NCI-H1436 treated with DMSO at 0.1 percent for 48 hours (cell line): ENCODE measurements around the gene TMBIM1.

Source experiments
- DNase-seq: peaks from one replicate; lab custom pipeline; 2025; lab: John Stamatoyannopoulos, UW

TMBIM1 gene

GRCh38 chr2:218292048-218293014, at the start of gene TMBIM1:
TMBIM1 (minus strand) TSS chr2:218292503; CDS start chr2:218282141, 10,362 bp downstream.
- DNase-seq, result no peak

GRCh38 chr2:218341381-218341780, 49.1 kb upstream of the TMBIM1 start:
- no peak for DNase-seq

GRCh38 chr2:218340656-218341055, 48.4 kb upstream of the TMBIM1 start:
- DNase-seq, result no peak

GRCh38 chr2:218334531-218334930, 42.2 kb upstream of the TMBIM1 start:
- DNase-seq, result no peak

GRCh38 chr2:218332920-218333645, 40.8 kb upstream of the TMBIM1 start:
- no peak for DNase-seq

- DNase-seq, result no peak
Measured at GRCh38 chr2:218332288-218332687, 40.0 kb upstream of the TMBIM1 start.

GRCh38 chr2:218331745-218332144, 39.4 kb upstream of the TMBIM1 start:
- no peak for DNase-seq

- no peak for DNase-seq
Measured at GRCh38 chr2:218329826-218330593, 37.7 kb upstream of the TMBIM1 start.

GRCh38 chr2:218329027-218329825, 36.9 kb upstream of the TMBIM1 start:
- no peak for DNase-seq

GRCh38 chr2:218328294-218328693, 36.0 kb upstream of the TMBIM1 start:
- no peak for DNase-seq

GRCh38 chr2:218327451-218328210, 35.3 kb upstream of the TMBIM1 start:
- no peak for DNase-seq

- DNase-seq, result no peak
Measured at GRCh38 chr2:218326315-218326714, 34.0 kb upstream of the TMBIM1 start.

- DNase-seq, result no peak
Measured at GRCh38 chr2:218325566-218326160, 33.4 kb upstream of the TMBIM1 start.

- no peak for DNase-seq
Measured at GRCh38 chr2:218323526-218324472, 31.5 kb upstream of the TMBIM1 start.

- no peak for DNase-seq
Measured at GRCh38 chr2:218322768-218323525, 30.6 kb upstream of the TMBIM1 start.

- no peak for DNase-seq
Measured at GRCh38 chr2:218320704-218321336, 28.5 kb upstream of the TMBIM1 start.

- no peak for DNase-seq
Measured at GRCh38 chr2:218319813-218320365, 27.6 kb upstream of the TMBIM1 start.
